GM12872 (cell line): Measurements from ENCODE around the gene PLIN3.

Experiments used
- CTCF ChIP-seq: IDR thresholded peaks from 3 replicates; pipeline ENCODE4 v1.5.1; 2011; ENCODE audit warnings: low read depth, mild to moderate bottlenecking, low read length, moderate library complexity; ENCODE audit not compliant: insufficient read depth

PLIN3 gene

DNA sequence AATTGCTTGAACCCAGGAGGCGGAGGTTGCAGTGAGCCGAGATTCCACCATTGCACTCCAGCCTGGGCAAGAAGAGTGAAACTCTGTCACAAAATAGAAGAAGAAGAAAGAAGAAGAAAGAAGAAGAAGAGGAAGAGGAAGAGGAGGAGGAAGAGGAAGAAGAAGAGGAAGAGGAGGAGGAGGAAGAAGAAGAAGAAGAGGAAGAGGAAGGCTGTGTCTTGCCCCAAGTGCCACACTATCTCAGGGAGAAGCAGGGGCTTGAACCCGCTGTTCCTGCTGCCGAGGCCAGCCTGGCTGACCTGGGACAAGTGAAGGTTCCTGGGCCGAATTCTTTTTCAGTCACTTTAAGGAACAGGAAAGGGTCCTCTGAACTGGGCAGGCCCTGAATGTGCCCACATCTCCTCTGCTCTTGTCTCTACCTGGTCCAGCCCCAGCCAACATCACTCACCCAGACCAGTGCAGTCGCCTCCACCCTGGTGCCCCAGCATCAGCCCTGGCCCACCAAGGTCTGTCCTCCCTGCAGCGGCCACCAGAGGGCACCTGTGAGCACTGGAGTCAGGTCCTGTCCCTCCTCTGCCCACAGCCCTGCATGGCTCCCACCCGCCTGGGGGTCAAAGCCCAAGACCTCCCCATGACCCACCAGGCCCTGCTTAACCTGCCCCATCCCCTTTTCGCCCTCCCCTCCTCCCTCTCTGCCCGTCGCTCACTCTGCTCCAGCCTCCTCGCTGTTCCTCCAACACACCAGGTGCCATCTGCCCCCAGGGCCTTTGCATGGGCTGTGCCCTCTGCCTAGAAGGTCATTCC lies 55.9 kb downstream of the PLIN3 start:
- TF ChIP-seq CTCF = peak; percentile 99

DNA sequence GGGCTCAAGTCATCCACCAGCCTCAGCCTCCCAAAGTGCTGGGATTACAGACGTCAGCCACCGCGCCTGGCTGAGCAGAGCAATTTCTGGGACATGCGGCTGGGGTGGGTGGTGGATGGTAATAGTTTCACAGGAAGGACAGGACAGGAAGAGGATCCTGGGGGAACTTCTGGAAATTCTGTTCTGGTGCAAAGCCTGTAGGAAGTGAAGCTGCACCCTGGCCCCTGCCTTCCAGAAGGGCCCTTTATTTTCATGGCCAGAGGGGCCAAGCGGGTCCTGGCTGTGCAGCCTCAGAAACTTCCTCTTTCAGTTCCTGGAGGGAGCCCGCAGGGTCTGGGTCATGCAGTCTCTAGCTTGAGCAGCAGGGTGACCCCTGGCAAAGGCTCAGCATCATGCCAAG lies 60.3 kb downstream of the PLIN3 start:
- no peak for TF ChIP-seq CTCF

- no peak for TF ChIP-seq CTCF
Observed at GRCh38 chr19:4806384-4806783, 61.1 kb downstream of the PLIN3 start.

DNA sequence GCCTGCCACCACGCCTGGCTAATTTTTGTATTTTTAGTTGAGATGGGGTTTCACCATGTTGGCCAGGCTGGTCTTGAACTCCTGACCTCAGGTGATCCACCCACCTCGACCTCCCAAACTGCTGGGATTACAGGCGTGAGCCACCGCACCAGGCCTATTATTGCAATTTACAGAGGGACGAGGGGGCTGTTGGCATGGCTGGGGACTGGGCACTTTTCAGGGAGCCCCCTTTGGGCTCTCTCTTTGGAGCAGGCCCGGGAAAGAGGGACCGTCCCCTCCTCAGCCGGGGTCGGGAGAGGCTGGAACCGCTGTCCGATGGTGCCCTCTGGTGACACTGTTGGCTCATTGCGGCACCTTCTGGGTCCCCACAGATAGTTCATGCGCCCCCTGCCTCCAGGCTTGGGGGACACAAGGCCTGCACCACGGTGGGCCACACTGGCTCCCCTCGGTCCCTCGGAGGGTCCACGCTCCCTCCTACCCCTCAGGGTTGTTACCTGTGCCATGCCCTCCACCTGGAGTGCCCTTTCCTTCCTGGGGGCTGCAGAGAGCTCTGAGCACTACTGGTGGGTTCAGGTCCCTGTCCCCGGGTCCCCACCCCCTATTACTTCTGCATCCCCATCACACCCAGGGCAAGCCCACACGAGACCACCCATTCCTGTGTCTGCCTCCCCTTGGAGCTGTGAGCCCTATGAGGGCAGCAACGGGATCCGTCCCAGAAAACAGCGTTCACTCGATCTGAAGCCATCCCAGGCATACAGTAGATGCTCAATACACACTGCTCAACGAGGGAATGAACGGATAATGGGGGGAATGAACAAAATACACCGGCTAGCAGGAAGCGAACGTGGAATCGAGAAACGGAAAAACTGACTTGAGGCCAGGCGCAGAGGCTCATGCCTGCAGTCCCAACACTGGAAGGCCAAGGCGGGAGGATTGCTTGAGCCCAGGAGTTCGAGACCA lies 63.5 kb downstream of the PLIN3 start:
- TF ChIP-seq CTCF = peak; percentile 95

- no peak for TF ChIP-seq CTCF
Observed at GRCh38 chr19:4802711-4803110, 64.8 kb downstream of the PLIN3 start.

GRCh38 chr19:4801085-4801619 lies 66.3 kb downstream of the PLIN3 start:
- TF ChIP-seq CTCF = no peak

- no peak for TF ChIP-seq CTCF
Observed at GRCh38 chr19:4800591-4801081, 66.8 kb downstream of the PLIN3 start.
